Measurements from ENCODE around the gene CAMKK2.
A peak's percentile ranks its signal among the peaks of the same experiment; 100 is the strongest.
"Not testable (repeated sequence)": the region's sequence is repeated elsewhere in the genome, so short reads cannot be mapped to it uniquely, and the experiment has no call there.

CAMKK2 gene

DNA sequence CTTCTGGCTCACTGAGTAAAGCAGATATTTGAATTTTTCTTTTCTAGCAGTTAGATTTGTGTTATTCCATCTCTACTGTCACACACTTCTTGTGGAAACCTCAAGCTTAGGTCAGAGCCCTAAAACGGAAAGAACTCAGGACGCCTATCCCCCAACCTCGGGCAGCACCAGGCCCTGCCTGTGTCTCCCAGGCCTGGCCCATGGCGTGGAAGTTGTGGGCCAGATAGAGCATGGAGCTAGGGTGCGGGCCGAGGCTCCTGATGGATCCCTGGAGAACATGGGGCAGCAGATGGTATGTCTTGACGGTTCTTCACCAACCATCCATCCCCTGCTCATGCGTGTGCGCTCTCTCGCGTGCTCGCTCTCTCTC is 66.0 kb downstream of the CAMKK2 start:
- no peak overlapping the region for H3K4me3 ChIP-seq (ENCODE audit: low read depth, low read length)
- TF ChIP-seq, protein P1, sequence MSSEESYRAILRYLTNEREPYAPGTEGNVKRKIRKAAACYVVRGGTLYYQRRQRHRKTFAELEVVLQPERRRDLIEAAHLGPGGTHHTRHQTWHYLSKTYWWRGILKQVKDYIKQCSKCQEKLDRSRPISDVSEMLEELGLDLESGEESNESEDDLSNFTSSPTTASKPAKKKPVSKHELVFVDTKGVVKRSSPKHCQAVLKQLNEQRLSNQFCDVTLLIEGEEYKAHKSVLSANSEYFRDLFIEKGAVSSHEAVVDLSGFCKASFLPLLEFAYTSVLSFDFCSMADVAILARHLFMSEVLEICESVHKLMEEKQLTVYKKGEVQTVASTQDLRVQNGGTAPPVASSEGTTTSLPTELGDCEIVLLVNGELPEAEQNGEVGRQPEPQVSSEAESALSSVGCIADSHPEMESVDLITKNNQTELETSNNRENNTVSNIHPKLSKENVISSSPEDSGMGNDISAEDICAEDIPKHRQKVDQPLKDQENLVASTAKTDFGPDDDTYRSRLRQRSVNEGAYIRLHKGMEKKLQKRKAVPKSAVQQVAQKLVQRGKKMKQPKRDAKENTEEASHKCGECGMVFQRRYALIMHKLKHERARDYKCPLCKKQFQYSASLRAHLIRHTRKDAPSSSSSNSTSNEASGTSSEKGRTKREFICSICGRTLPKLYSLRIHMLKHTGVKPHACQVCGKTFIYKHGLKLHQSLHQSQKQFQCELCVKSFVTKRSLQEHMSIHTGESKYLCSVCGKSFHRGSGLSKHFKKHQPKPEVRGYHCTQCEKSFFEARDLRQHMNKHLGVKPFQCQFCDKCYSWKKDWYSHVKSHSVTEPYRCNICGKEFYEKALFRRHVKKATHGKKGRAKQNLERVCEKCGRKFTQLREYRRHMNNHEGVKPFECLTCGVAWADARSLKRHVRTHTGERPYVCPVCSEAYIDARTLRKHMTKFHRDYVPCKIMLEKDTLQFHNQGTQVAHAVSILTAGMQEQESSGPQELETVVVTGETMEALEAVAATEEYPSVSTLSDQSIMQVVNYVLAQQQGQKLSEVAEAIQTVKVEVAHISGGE (tag by site-specific recombination; conservative IDR thresholded peaks at IDR 0.05; ENCODE audit: low read depth) = no peak
- no peak for TF ChIP-seq BCL6B (tag by site-specific recombination; IDR thresholded peaks at IDR 0.05)
- ChIA-PET POLR2A (no interaction called here), CTCF (interaction anchor here (0.6 to 2.1 kb wide), 22 partner anchors 8 to 870 kb away, joined by 3 to 12 read pairs (median 4); no protein-coding TSS in a partner anchor)
- peaks cover 5 to 47% of the 10 kb centered on the region in 2 experiments; a peak in 2 of 3 replicates for H3K36me3 ChIP-seq (ENCODE audit: control insufficient read depth in 2 of 2, insufficient read depth in 1 of 2, low read length in 2 of 2)
- H3K9me3 ChIP-seq (ENCODE audit: control insufficient read depth, insufficient read depth, low read depth, low read length) = no peaks in the 10 kb centered on the region
- no peaks in the 10 kb centered on the region for H3K4me1 ChIP-seq (ENCODE audit: control insufficient read depth, insufficient read depth, low read length)
- no peak overlapping the region for H3K27ac ChIP-seq (ENCODE audit: extremely low read depth, low read depth, low read length)

GRCh38 chr12:121229826-121230537 is 66.5 kb downstream of the CAMKK2 start:
- not testable (repeated sequence) for H3K4me3 ChIP-seq (ENCODE audit: low read depth, low read length); H3K9me3 ChIP-seq (ENCODE audit: control insufficient read depth, insufficient read depth, low read depth, low read length); H3K4me1 ChIP-seq (ENCODE audit: control insufficient read depth, insufficient read depth, low read length)
- ChIA-PET CTCF (interaction anchor here (0.6 to 2.1 kb wide), 19 partner anchors 9 to 1269 kb away, joined by 3 to 12 read pairs (median 4); no protein-coding TSS in a partner anchor), POLR2A (interaction anchor here (0.7 kb wide), 1 partner anchor 165 kb away, joined by 3 read pairs; no protein-coding TSS in a partner anchor)
- Histone ChIP-seq H3K27ac (ENCODE audit: extremely low read depth, low read depth, low read length) (peak overlapping the region; percentile 22; the same call in 1 of the 2 replicates), H3K36me3 (ENCODE audit: control insufficient read depth in 2 of 2, insufficient read depth in 1 of 2, low read length in 2 of 2) (peaks cover 8 to 47% of the 10 kb centered on the region in 2 experiments; a peak in 2 of 3 replicates)
- TF ChIP-seq ZBTB21 (tag by site-specific recombination; IDR thresholded peaks at IDR 0.05) (0 out of 2 replicates have a peak, but pooled peaks have one; percentile 11), ZFP37 (tag by site-specific recombination; IDR thresholded peaks at IDR 0.05) (0 out of 2 replicates have a peak, but pooled peaks have one; percentile 57), ATF2 (tag by site-specific recombination; IDR thresholded peaks at IDR 0.05; ENCODE audit: low read depth) (peak; percentile 81), KLF1 (tag by site-specific recombination; IDR thresholded peaks at IDR 0.05) (peak; percentile 47; the same call in 1 of the 2 replicates), KLF8 (tag by site-specific recombination; IDR thresholded peaks at IDR 0.05) (peak; percentile 50; the same call in 1 of the 2 replicates), SP3 (tag by site-specific recombination; IDR thresholded peaks at IDR 0.05) (0 out of 2 replicates have a peak, but pooled peaks have one; percentile 42), SP7 (tag by site-specific recombination; IDR thresholded peaks at IDR 0.05) (peak; percentile 44; the same call in 1 of the 2 replicates), ZBTB20 (tag by site-specific recombination; IDR thresholded peaks at IDR 0.05) (0 out of 2 replicates have a peak, but pooled peaks have one; percentile 22), TRIM28 (IDR thresholded peaks at IDR 0.05; ENCODE audit: borderline replicate concordance, low read length) (peak; percentile 27; the same call in 1 of the 2 replicates), GLIS2 (tag by site-specific recombination; IDR thresholded peaks at IDR 0.05) (0 out of 2 replicates have a peak, but pooled peaks have one; percentile 24), PRDM10 (tag by site-specific recombination; IDR thresholded peaks at IDR 0.05) (peak; percentile 46), PATZ1 (tag by site-specific recombination; IDR thresholded peaks at IDR 0.05) (peak; percentile 48), SCRT2 (tag by site-specific recombination; IDR thresholded peaks at IDR 0.05) (0 out of 2 replicates have a peak, but pooled peaks have one; percentile 41), ZBTB44 (tag by site-specific recombination; IDR thresholded peaks at IDR 0.05) (0 out of 2 replicates have a peak, but pooled peaks have one; percentile 11)
- TF ChIP-seq, protein P2, sequence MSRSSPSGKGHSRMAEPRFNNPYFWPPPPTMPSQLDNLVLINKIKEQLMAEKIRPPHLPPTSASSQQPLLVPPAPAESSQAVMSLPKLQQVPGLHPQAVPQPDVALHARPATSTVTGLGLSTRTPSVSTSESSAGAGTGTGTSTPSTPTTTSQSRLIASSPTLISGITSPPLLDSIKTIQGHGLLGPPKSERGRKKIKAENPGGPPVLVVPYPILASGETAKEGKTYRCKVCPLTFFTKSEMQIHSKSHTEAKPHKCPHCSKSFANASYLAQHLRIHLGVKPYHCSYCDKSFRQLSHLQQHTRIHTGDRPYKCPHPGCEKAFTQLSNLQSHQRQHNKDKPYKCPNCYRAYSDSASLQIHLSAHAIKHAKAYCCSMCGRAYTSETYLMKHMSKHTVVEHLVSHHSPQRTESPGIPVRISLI (tag by site-specific recombination; IDR thresholded peaks at IDR 0.05) = peak; percentile 99
